CD4-positive, alpha-beta memory T cell (primary cell): Measurements from ENCODE around the gene GRK5. TPM values are rescaled to one million over a fixed set of nuclear protein-coding genes. Genes with fewer than 3 reads are reported as not detected.

Experiments used
- CTCF ChIA-PET: fragments of 350-600 bp; sonication (Branson Sonifier 250); formaldehyde crosslinking; loops from one replicate; lab custom pipeline; 2021; ENCODE audit warnings: inconsistent platforms; ENCODE audit not compliant: partially characterized antibody; lab: Charles Lee
- POLR2A ChIA-PET: fragments of 350-600 bp; sonication (Branson Sonifier 250); formaldehyde crosslinking; loops from one replicate; lab custom pipeline; 2021; ENCODE audit not compliant: partially characterized antibody; lab: Charles Lee
- DNase-seq, 5 donors: peaks; one replicate each; pipeline versions ENCODE4 v3.0.0 to v3.0.0-alpha.2; 2020 to 2022; ENCODE audit warnings: mixed read lengths in 1 of 5
- H3K27ac ChIP-seq: one replicate; pipeline ENCODE4 v1.7.0; 2013; ENCODE audit warnings: low read depth, low read length
- H3K27me3 ChIP-seq: 2 replicates; pipeline ENCODE4 v1.7.0; 2013; ENCODE audit warnings: mild to moderate bottlenecking, low read length, moderate library complexity; ENCODE audit not compliant: insufficient read depth
- H3K36me3 ChIP-seq: 2 replicates; pipeline ENCODE4 v1.7.0; 2013; ENCODE audit warnings: mild to moderate bottlenecking, low read length, moderate library complexity; ENCODE audit not compliant: insufficient read depth
- H3K4me1 ChIP-seq: 2 replicates; pipeline ENCODE4 v1.7.0; 2013; ENCODE audit warnings: mild to moderate bottlenecking, low read length, moderate library complexity; ENCODE audit not compliant: insufficient read depth
- H3K4me3 ChIP-seq, 2 donors: one replicate each; pipeline ENCODE4 v1.7.0; 2013; ENCODE audit warnings: low read length in 2 of 2, mild to moderate bottlenecking in 1 of 2
- H3K9me3 ChIP-seq, 2 donors: one replicate each; pipeline ENCODE4 v1.7.0; 2013; ENCODE audit warnings: low read length in 2 of 2, control low read depth in 1 of 2; ENCODE audit not compliant: control insufficient read depth in 1 of 2
- H3K27ac Mint-ChIP-seq, 7 donors: one replicate each; pipeline ENCODE4 v1.8.0; 2020 to 2021; ENCODE audit warnings: mixed read lengths in 7 of 7, mild to moderate bottlenecking in 6 of 7, inconsistent platforms in 3 of 7, moderate library complexity in 3 of 7
- H3K27me3 Mint-ChIP-seq, 2 donors: one replicate each; pipeline ENCODE4 v1.8.0; 2020 to 2021; ENCODE audit warnings: mixed read lengths in 2 of 2
- H3K36me3 Mint-ChIP-seq, 2 donors: one replicate each; pipeline ENCODE4 v1.8.0; 2020 to 2021; ENCODE audit warnings: mixed read lengths in 2 of 2, inconsistent platforms in 1 of 2, mild to moderate bottlenecking in 1 of 2
- H3K4me1 Mint-ChIP-seq, 4 donors: one replicate each; pipeline ENCODE4 v1.8.0; 2020 to 2021; ENCODE audit warnings: mixed read lengths in 4 of 4, mild to moderate bottlenecking in 1 of 4
- H3K4me3 Mint-ChIP-seq, 8 donors: one replicate each; pipeline ENCODE4 v1.8.0; 2020 to 2021; ENCODE audit warnings: mixed read lengths in 8 of 8, mild to moderate bottlenecking in 7 of 8, moderate library complexity in 6 of 8, inconsistent platforms in 3 of 8
- H3K9me3 Mint-ChIP-seq, 8 donors: one replicate each; pipeline ENCODE4 v1.8.0; 2020 to 2021; ENCODE audit warnings: mixed read lengths in 8 of 8, mild to moderate bottlenecking in 5 of 8, inconsistent platforms in 3 of 8, moderate library complexity in 1 of 8
- intact Hi-C: fragments of 100-400 bp; cut with micrococcal nuclease; formaldehyde crosslinking; loops from one replicate; pipeline ENCODE4 v1.15.1; 2023
- microRNA-seq: library from miRNA; unstranded; fragments of <30 nt; microRNA quantifications from one replicate; pipeline ENCODE4 v1.2.0, GENCODE V29; 2021; ENCODE audit warnings: borderline replicate concordance, borderline number of aligned reads, borderline microRNAs expressed, mixed read lengths
- polyA plus RNA-seq, 2 donors: library from polyadenylated mRNA; unstranded; fragments of 300-500 nt; fragmentation: Illumina TruSeq; gene quantifications; one replicate each; pipeline ENCODE4 v1.2.3, GENCODE V29; 2021
- total RNA-seq, 2 experiments: library from RNA; stranded (reverse); gene quantifications; one replicate each; pipeline ENCODE4 v1.2.3, GENCODE V29; 2021

GRK5 gene
- total and polyA plus RNA-seq, 4 experiments from 2014 or later, result 7.6 to 27.9 (median 18.6) TPM

GRCh38 chr10:119504651-119505050 is 297.3 kb downstream of the GRK5 start:
- ChIA-PET POLR2A (interaction anchor here (1.8 to 8.0 kb wide), 3 partner anchors 11 to 36 kb away, joined by 5 to 97 read pairs (median 68); partner anchors contain the start of gene RGS10), CTCF (interaction anchor here (1.1 to 2.7 kb wide), 3 partner anchors 10 to 15 kb away, joined by 3 to 14 read pairs (median 3); no protein-coding TSS in a partner anchor)
- peaks cover 4% of the 10 kb centered on the region for H3K36me3 ChIP-seq
- H3K27me3 ChIP-seq, result no peaks in the 10 kb centered on the region
- peak overlapping the region; percentile 53 to 90 (median 86) for H3K27ac Mint-ChIP-seq
- peaks cover 61% of the 10 kb centered on the region for H3K4me1 ChIP-seq
- H3K36me3 Mint-ChIP-seq, result peaks cover 31 to 52% of the 10 kb centered on the region in 2 donors
- no peaks in the 10 kb centered on the region for H3K9me3 ChIP-seq
- H3K9me3 Mint-ChIP-seq, result no peaks in the 10 kb centered on the region
- H3K27ac ChIP-seq, result no peak overlapping the region
- H3K27me3 Mint-ChIP-seq, result no peaks in the 10 kb centered on the region
- peak overlapping the region in 3 of 8 donors; percentile 28 to 61 (median 55) for H3K4me3 Mint-ChIP-seq
- DNase-seq, result no peak
- peaks cover 38 to 73% (median 59%) of the 10 kb centered on the region in 4 donors for H3K4me1 Mint-ChIP-seq
- intact Hi-C loops, result loop anchor here (5.0 kb wide), 2 partner anchors 57 to 93 kb away; partner anchors contain the start of gene TIAL1
- H3K4me3 ChIP-seq, result no peak overlapping the region

GRCh38 chr10:119505131-119505551 is 297.8 kb downstream of the GRK5 start:
- H3K4me3 Mint-ChIP-seq, result peak overlapping the region in 4 of 8 donors; percentile 6 to 61 (median 42)
- intact Hi-C loops, result no loop called here
- Histone ChIP-seq H3K36me3 (peaks cover 8% of the 10 kb centered on the region), H3K9me3 (no peaks in the 10 kb centered on the region), H3K4me3 (no peak overlapping the region), H3K27ac (no peak overlapping the region), H3K4me1 (peaks cover 56% of the 10 kb centered on the region), H3K27me3 (no peaks in the 10 kb centered on the region)
- POLR2A ChIA-PET, result interaction anchor here (1.8 to 7.4 kb wide), 3 partner anchors 11 to 37 kb away, joined by 5 to 68 read pairs (median 14); partner anchors contain the start of gene RGS10
- H3K36me3 Mint-ChIP-seq, result peaks cover 31 to 53% of the 10 kb centered on the region in 2 donors
- H3K27me3 Mint-ChIP-seq, result no peaks in the 10 kb centered on the region
- CTCF ChIA-PET, result interaction anchor here (0.6 to 1.4 kb wide), 3 partner anchors 11 to 24 kb away, joined by 3 read pairs; no protein-coding TSS in a partner anchor
- H3K9me3 Mint-ChIP-seq, result no peaks in the 10 kb centered on the region
- peaks cover 37 to 68% (median 58%) of the 10 kb centered on the region in 4 donors for H3K4me1 Mint-ChIP-seq
- DNase-seq, result no peak
- peak overlapping the region; percentile 15 to 90 (median 69) for H3K27ac Mint-ChIP-seq

Small RNA genes within 50 kb of the gene (microRNA-seq; reads per million reads assigned to microRNA genes)
- not detected for gene MIR4681

Other genes with a start within 250 kb of the GRK5 start
- gene NANOS1, start 177.9 kb upstream of the GRK5 start, total RNA-seq, result under 1 TPM; 0.49 to 0.64 TPM
- gene NANOS1, start 177.9 kb upstream of the GRK5 start, polyA plus RNA-seq, result under 1 TPM in 1 of 2 donors, not detected in 1; 0.11 TPM
- 100 to 1,000 TPM; 122 to 129 TPM for gene EIF3A, start 126.8 kb upstream of the GRK5 start, total RNA-seq
- gene EIF3A, start 126.8 kb upstream of the GRK5 start, polyA plus RNA-seq, result 10 to 100 TPM; 29.8 to 81.7 TPM
- gene DENND10, start 103.5 kb upstream of the GRK5 start, total RNA-seq, result 10 to 100 TPM; 48.0 to 53.4 TPM
- 10 to 100 TPM; 54.9 to 76.7 TPM for gene DENND10, start 103.5 kb upstream of the GRK5 start, polyA plus RNA-seq
- gene SFXN4, start 41.9 kb upstream of the GRK5 start, total RNA-seq, result 10 to 100 TPM; 17.2 to 18.5 TPM
- 10 to 100 TPM; 13.9 to 14.0 TPM for gene SFXN4, start 41.9 kb upstream of the GRK5 start, polyA plus RNA-seq
- gene PRDX3, start 28.8 kb upstream of the GRK5 start, total RNA-seq, result 10 to 100 TPM; 34.3 to 38.2 TPM
- gene PRDX3, start 28.8 kb upstream of the GRK5 start, polyA plus RNA-seq, result 100 to 1,000 TPM; 125 to 127 TPM